H1 (cell line): ENCODE data around the gene ITGB2. TPM values are rescaled to one million over a fixed set of nuclear protein-coding genes. Genes with fewer than 3 reads are reported as not detected.

Source experiments
- ATF3 ChIP-seq: IDR thresholded peaks from 2 replicates; pipeline ENCODE4 v1.6.1; 2011; ENCODE audit warnings: low read depth, mild to moderate bottlenecking, low read length; ENCODE audit not compliant: insufficient read depth
- BCL11A ChIP-seq, 2 experiments: IDR thresholded peaks; one replicate each; pipeline ENCODE4 v1.6.1; 2011; ENCODE audit warnings: low read depth in 2 of 2, low read length in 2 of 2, mild to moderate bottlenecking in 2 of 2
- CHD2 ChIP-seq: IDR thresholded peaks from 2 replicates; pipeline ENCODE4 v1.6.1; 2012; ENCODE audit warnings: low read length, improper control_type of control experiment
- FOSL1 ChIP-seq: IDR thresholded peaks from 2 replicates; pipeline ENCODE4 v1.6.1; 2011; ENCODE audit warnings: mild to moderate bottlenecking, low read depth, low read length, moderate library complexity; ENCODE audit not compliant: insufficient read depth
- JUND ChIP-seq: IDR thresholded peaks from 2 replicates; pipeline ENCODE4 v1.6.1; 2011; ENCODE audit warnings: mild to moderate bottlenecking, improper control_type of control experiment, low read length
- KDM4A ChIP-seq: IDR thresholded peaks from one replicate; pipeline ENCODE4 v1.7.1; 2012; ENCODE audit warnings: low read depth, mild to moderate bottlenecking, moderate library complexity, low read length, inconsistent platforms; ENCODE audit not compliant: severe bottlenecking
- MAFK ChIP-seq: IDR thresholded peaks from 2 replicates; pipeline ENCODE4 v1.6.1; 2012; ENCODE audit warnings: low read depth, mild to moderate bottlenecking, improper control_type of control experiment, low read length
- TAF1 ChIP-seq: IDR thresholded peaks from 2 replicates; pipeline ENCODE4 v1.6.1; 2011; ENCODE audit warnings: mild to moderate bottlenecking, low read depth, low read length
- TAF7 ChIP-seq: optimal IDR thresholded peaks from 2 replicates; pipeline ENCODE3; 2011; ENCODE audit warnings: low read depth, mild to moderate bottlenecking, inconsistent platforms, low read length, moderate library complexity, borderline replicate concordance
- TEAD4 ChIP-seq: IDR thresholded peaks from 2 replicates; pipeline ENCODE4 v1.6.1; 2012; ENCODE audit warnings: low read depth, low read length, inconsistent platforms, mixed read lengths
- polyA plus RNA-seq, 7 experiments: library from polyadenylated mRNA; depleted of rRNA in 3 of 7; stranded (reverse) in 5 of 7; unstranded in 2 of 7; fragments of >200 nt in 5 of 7; fragments of 200-250 nt in 2 of 7; gene quantifications; 1 replicate in 5 of 7; 2 replicates in 1 of 7; 4 replicates in 1 of 7; pipeline versions ENCODE4 v1.2.1 to v1.2.3, GENCODE V29; 2011 to 2013; ENCODE audit warnings: missing spikeins in 2 of 7, mixed read lengths in 2 of 7
- total RNA-seq: library from RNA; stranded (reverse); fragmentation: NEBNext Ultra II Directional; extraction: Animal tissue kit (Norgen Biotek cat#: 25700); gene quantifications from 2 replicates; pipeline ENCODE4 v1.2.1, GENCODE V29; 2021

ITGB2 gene
- total and polyA plus RNA-seq, 2 of the 8 experiments (the other 6 are each of a cell fraction or from before 2014, with no cell fraction given), result 0.24 to 0.63 TPM

DNA sequence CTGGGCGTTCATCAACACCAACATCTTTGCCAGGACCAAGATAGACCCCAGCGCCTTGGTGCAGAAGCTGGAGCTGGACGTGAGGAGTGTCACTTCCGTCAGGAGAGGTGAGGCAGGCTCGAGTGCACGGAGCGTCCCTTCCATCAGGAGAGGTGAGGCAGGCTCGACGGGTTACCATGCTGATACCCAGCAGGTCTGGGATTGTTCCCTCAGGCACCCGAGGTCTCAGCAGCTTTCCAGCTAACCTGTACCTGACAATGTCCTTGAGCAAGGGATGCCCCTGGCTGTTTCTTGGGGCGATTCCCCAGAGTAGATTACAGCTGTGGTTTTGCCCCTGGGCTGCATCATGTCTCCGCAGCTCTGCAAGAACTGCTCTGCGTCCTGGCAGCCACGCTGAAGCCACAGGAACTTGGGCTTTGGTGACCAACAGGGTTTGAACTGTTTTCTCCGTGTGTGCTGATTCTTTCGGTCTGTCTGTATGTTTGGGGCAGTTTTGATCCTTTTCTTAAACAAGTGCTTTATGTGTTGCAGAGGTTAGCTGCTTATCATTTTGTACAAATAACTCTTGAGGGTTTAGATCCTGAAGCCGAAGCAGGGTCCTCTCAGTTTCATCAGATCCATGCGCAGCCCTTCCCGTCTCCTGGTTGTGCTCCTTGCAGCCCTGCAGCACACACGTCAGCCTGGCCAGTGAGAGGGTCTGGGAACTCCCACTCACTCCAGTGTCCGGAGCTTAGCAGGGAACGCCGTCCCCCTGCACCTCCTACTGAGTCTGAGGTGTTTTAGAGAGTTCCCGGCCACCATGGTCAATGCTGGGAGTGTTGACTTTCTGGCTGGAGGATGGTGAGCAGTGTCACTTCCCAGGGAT is 23.2 kb upstream of the ITGB2 start (continued):
- TF ChIP-seq KDM4A (no peak), JUND (no peak), ATF3 (no peak), TAF1 (no peak), BCL11A (IDR thresholded peaks at IDR 0.05; ENCODE audit: low read depth in 2 of 2, low read length in 2 of 2) (no peak), TEAD4 (no peak), TAF7 (no peak), MAFK (no peak), FOSL1 (no peak), CHD2 (no peak)
